ENCODE measurements around the gene EHBP1L1.

Gene EHBP1L1

GRCh38 chr11:65639623-65640482, 64.0 kb downstream of the EHBP1L1 start:
- no peak for DNase-seq

DNA sequence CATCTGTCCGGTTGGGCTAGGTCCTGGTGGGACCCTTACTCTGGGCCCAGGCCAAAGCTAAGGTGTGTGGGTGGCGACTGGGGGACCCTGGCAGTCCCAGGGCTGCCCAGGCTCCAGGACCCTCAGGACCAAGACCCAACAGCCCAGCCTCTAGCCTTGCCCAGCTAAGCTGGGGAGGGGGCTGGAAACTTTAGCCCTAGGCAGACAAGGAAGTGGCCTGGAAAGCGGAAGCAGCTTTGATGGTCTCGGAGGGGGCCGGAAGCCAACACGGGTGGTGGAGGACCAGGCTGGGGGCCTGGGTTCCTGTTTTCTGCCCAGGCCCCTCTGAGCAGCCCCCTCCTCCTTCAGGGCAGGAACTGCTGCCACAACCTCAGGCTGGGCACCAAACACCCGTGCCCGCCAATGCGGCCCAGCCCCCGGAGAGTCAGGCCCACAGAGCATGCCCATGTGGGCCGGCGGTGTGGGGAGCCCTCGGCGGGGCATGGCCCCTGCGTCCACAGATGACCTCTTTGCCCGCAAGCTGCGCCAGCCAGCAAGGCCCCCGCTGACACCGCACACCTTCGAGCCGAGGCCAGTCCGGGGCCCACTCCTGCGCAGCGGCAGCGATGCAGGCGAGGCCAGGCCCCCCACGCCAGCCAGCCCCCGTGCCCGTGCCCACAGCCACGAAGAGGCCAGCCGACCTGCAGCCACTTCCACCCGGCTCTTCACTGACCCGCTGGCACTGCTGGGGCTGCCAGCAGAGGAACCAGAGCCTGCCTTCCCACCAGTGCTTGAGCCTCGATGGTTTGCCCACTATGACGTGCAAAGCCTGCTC, 64.8 kb downstream of the EHBP1L1 start:
- peak; percentile 55 for DNase-seq

DNA sequence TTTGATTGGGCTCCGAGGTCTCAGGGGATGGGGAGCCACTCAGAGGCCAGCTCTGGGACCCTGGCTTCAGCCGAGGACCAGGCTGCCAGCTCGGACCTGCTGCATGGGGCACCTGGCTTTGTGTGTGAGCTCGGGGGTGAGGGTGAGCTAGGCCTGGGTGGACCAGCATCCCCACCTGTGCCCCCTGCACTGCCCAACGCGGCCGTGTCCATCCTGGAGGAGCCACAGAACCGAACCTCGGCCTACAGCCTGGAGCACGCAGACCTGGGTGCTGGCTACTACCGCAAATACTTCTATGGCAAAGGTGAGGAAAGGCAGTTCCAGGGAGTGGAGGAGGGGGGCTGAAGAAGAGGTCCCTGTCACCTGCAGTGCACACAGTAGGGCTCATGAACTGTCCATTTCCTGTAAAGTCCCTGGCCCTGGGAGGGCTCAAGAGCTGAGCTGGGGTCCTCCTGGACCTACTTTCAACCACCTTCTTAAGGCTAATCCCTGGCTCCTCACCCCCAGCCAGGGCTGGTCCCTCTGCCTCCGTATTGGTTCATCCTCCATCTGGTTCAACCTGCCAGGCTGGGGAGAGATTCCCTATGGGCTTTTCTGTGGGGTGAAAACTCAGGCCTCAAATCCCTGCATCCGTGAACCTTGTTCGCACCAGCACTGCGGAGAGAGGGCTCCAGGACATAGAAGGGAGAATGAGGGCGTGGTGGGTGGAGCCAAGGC, 65.6 kb downstream of the EHBP1L1 start:
- DNase-seq: no peak
